Uterus (tissue), 2 donors: ENCODE data around the gene FBXL22.
"Not testable (repeated sequence)": the region's sequence is repeated elsewhere in the genome, so short reads cannot be mapped to it uniquely, and the experiment has no call there.

ENCODE experiments used
- POLR2A ChIP-seq, 2 donors: fragments of 450-650 bp; IDR thresholded peaks; one replicate each; pipeline ENCODE4 v1.6.1; 2016; ENCODE audit warnings: antibody characterized with exemption in 2 of 2, mild to moderate bottlenecking in 1 of 2, moderate library complexity in 1 of 2
- TF ChIP-seq, protein P1 (sequence below), 4 experiments: fragments of 200-600 bp in 2 of 4; fragments of 450-650 bp in 2 of 4; sonication (generic) in 2 of 4; IDR thresholded peaks; one replicate each; pipeline ENCODE4 v1.5.1; 2016 to 2019; ENCODE audit warnings: antibody characterized with exemption in 4 of 4, mild to moderate bottlenecking in 2 of 4, moderate library complexity in 1 of 4

DNA sequence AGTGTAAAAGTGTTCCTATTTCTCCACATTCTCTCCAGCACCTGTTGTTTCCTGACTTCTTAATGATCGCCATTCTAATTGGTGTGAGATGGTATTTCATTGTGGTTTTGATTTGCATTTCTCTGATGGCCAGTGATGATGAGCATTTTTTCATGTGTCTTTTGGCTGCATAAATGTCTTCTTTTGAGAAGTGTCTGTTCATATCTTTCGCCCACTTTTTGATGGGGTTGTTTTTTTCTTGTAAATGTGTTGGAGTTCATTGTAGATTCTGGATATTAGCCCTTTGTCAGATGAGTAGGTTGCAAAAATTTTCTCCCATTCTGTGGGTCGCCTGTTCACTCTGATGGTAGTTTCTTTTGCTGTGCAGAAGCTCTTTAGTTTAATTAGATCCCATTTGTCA lies 20.4 kb downstream of the FBXL22 start:
- TF ChIP-seq, protein P1, sequence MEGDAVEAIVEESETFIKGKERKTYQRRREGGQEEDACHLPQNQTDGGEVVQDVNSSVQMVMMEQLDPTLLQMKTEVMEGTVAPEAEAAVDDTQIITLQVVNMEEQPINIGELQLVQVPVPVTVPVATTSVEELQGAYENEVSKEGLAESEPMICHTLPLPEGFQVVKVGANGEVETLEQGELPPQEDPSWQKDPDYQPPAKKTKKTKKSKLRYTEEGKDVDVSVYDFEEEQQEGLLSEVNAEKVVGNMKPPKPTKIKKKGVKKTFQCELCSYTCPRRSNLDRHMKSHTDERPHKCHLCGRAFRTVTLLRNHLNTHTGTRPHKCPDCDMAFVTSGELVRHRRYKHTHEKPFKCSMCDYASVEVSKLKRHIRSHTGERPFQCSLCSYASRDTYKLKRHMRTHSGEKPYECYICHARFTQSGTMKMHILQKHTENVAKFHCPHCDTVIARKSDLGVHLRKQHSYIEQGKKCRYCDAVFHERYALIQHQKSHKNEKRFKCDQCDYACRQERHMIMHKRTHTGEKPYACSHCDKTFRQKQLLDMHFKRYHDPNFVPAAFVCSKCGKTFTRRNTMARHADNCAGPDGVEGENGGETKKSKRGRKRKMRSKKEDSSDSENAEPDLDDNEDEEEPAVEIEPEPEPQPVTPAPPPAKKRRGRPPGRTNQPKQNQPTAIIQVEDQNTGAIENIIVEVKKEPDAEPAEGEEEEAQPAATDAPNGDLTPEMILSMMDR (IDR thresholded peaks at IDR 0.05): not testable (repeated sequence)
- not testable (repeated sequence) for TF ChIP-seq POLR2A (IDR thresholded peaks at IDR 0.05)
